HG02623 (cell line): ENCODE results near the gene NPR2.

Experiments used
- ATAC-seq: cut with Tn5 transposase; IDR thresholded peaks from one replicate; pipeline ENCODE4 v1.9.1; 2021; ENCODE audit warnings: moderate library complexity; ENCODE audit not compliant: unreplicated experiment

Gene NPR2

DNA sequence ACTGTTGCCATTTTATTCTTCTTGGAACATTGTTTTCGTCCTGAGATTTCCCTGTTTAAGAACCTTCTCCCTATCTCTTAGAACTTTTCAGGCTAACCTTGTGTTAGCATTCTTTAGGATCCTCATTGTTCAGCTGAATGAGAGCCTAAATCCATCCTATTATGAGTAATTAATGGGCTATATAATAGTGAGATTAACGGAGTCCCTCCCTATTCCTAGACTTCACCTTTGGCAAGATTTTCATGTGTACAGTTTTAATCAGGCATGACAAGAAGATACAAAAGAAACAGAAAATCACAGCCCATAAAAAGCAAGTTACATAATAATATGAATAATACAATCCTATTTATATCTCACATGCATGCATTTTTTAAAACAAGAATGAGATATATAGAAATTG lies 28.2 kb upstream of the NPR2 start:
- ATAC-seq = no peak

DNA sequence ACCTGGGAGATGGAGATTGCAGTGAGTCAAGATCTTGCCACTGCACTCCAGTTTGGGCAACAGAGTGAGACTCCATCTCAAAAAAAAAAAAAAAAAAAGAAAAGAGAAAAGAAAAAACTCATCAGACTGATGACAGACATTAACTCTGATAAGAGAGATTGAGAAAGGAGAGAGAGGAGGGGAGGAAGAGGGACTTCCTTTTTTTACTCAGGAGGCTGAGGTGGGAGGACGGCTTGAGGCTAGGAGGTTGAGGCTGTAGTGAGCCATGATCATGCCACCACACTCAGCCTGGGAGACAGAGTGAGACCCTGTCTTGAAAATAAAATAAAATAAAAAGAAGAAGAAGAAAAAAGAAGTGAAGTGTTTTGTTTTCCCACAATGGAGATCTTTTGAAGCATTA lies 27.6 kb upstream of the NPR2 start:
- ATAC-seq = no peak

DNA sequence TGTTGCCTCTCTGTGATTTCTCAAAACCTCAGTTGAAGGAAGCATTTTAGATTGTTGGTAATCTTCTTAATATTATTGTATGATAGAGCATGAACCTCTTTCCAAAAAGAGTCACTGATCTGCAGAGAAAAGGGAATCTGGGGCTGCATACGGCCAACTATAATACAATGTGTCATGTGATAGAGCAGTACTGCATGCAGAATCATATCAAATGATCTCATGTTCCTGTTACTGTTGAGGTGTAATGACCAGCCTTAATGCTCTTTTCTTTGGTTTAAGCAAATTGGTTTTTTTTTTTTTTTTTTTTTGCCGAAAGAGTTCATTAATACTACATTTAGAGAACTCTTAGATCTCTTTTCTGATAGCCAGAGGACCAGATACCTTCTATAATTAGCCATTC lies 24.4 kb upstream of the NPR2 start:
- no peak for ATAC-seq

DNA sequence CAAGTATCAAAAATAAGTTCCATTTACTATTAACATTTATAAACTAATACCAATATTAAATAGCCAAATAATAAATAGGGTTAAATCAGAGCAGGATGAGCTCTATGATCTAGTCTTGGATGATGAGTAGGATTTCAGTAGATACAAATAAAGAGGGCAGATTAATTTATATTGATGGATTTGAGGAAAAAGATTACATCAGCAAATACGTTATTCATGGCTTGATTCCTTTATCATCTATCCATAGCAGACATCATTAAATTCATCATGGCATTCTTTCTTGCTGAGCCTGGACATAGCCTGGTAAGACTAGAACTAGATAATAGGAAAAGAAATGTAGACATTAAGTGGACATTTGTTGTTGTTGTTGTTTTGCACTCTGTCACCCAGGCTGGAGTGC lies 23.9 kb upstream of the NPR2 start:
- ATAC-seq = no peak

DNA sequence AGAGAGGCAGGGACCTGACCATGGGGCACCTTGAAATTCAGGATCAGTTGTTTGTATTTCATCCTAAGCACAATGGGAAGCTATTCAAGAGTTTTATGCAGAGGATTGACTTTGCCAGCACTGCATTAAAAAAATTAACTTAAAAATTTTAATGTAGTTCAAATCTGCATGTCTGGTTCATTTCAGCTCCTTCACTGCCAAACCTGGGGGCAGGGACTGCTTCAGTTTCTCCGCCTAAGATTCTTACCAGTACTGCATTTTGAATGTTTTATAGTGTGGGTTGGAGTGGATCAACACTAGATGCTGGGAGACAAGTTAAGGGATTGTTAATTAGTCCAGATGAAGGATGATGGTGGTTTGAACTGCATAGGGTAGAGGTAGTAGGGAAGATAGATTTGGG lies 21.6 kb upstream of the NPR2 start:
- no peak for ATAC-seq

DNA sequence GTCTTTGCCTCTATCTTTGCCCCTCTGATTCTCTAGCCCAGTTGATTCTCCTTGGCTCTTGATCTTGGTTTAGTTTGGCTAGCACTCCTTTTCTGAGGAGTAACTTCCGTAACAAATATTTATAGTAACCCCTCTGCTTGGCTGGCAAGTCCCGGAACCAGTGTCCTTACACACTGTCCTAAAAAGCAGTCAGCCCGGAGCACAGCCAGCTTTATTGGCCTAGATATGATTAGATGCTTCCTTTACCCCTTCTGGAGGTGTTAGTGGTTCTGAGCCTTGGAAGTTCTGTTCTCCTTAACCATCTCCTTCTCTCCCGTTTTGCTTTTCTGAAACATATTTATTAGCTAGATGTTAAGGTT lies 20.3 kb upstream of the NPR2 start:
- no peak for ATAC-seq

DNA sequence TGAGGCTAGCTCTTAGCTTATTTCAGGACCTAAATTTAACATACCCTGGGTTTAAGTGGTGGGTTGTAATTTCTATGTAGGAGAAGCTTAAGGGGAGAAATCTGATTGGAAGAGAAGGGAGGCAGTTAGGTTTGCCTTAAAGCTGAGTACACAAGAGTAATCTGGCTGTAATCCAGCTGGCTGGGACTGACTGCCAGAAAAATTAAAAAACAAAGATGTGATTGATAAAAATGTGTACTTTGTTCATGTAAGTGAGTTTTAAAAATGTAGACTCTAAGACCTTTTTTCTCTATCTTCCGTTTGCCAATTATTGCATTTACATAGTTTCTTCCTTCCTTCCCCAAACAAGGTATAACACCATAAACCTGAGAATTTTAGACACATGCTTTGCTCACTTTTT lies 19.9 kb upstream of the NPR2 start:
- no peak for ATAC-seq

DNA sequence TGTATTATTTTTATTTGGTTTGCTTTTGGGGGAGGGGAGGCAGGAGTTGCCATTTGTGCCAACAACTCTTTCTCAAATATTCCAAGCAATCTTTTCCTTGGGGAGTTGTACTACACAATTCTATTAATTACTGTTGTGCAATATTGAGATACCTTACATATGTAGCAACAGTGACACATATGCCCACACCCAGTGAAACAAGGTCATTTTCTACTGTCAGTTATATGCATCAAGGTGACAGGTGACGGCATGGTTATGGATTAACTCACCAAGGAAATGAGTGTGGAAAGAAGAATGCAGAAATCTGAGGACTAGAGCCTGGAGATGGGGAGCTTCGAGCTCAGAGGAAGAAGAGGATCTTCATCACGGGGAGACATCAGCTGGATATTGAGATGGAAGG lies 19.4 kb upstream of the NPR2 start:
- ATAC-seq = no peak

DNA sequence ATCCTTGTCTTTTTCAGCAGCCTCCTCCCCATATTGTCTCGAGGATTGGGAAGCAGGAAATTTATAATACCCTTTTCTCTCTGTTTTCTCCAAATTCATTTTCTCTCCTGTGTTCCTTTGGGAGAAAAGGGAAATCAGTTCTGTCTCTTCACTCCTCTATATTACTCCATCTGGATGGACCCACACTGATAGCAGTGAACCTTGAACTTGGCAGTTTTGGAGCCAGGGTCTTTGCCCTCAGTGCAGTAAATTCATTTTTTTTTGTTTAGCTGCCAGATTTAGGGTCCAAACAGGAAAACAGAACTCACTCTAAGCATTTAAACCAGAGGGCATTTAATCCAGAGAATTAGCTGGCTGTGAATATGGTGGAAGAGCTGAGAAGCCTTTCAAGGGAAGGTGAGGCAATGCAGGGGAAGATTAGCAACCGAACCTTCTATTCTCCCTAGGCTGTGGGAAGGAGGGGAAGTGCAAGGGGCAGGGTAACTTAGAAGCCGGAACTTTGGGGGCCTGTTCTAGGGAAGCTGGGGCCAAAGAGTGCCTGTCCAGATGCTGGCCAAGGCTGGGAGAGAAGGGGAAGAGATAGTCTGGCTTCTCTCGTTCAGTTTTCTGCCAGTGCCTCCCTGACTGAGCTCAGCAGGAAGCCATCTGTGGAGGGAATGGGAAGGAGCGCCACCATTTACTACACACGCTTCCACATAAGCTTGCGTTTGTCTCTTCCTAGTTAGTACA lies 16.3 kb upstream of the NPR2 start:
- ATAC-seq = no peak

DNA sequence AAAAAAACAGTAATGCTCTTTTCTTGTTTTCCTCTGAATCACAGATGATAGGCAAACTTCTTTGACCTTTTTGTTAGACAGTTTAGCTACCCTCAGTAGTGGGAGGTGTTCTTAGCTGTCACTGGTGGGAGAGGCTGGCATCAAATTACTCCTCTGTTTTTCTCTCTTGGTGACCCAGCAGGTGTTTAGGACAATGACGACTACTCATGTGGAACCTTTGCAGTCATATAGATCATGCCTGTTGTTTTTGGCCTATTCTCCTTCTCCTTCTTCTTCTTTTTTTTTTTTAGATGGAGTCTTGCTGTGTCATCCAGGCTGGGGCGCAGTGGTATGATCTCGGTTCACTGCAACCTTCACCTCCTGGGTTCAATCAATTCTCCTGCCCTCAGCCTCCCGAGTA lies 15.4 kb upstream of the NPR2 start:
- ATAC-seq = no peak

DNA sequence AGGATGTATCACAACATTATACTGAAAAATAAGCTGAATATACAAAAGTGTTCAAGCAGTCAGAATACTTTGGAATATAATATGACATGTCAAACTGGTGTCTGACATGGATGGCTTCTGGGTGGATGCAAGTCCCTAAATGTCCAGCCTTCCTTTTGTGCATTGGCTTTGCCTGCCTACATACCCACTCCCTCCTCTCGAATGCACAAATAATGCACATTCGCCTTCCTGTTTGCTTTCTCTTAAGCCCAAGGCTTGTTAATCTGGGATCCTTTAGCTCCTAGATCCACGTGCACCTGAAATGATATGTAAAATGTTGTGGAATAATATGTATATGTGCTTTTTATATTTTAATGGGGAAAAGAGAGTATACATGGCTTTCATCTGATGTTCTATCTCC lies 12.9 kb upstream of the NPR2 start:
- ATAC-seq = no peak

DNA sequence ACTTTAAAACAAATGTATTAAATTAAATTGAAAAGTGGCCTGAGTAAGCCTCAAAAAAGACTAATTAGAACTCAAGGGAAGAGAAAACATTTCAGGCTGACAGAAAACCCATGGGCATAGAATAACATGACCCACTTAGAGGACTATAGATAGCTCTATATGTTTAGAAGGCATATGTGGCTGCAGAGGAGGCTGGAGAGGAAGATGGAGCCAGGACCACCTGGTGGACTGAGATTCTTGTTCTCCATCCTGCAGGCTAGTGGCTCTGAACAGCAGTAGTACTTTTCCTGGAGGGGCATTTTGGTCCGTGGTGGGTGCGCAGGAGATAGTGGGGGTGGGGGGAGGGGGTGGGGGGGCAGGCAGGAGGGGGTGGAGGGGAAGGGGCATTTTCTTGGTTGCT lies 10.3 kb upstream of the NPR2 start:
- no peak for ATAC-seq

DNA sequence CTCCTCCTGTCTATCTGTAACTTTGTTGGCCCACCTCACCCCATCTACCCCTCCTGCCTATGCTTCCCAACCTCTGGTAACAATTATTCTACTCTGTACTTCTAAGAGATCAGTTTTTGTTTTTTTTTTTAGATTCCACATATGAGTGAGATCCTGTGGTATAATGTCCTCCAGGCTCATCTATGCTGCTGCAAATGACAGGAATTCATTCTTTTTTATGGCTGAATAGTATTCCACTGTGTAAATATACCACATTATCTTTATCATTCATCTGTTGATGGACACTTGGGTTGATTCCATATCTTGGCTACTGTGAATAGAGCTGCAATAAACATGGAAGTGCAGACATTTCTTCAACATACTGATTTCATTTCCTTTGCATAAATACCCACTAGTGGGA lies 8.0 kb upstream of the NPR2 start:
- ATAC-seq = no peak

DNA sequence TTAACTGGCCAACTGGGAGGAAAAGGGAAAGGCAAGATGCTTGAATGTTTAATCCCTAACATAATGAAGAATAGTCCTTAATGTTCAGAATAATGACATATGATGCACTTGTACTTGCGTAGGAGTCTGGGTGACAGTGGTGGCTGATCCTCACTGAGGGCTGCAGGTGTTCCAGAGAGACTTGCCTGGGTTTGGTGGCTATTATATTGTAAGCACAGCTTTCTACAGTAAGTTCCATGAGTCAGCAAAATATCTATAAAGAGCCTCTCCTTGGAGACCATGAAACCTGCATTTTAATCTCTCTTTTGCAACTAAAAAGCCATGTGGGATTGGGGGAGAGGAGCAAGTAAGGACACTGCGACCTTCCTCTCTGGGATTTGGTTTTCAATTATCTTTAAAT lies 1.9 kb upstream of the NPR2 start:
- ATAC-seq = no peak

DNA sequence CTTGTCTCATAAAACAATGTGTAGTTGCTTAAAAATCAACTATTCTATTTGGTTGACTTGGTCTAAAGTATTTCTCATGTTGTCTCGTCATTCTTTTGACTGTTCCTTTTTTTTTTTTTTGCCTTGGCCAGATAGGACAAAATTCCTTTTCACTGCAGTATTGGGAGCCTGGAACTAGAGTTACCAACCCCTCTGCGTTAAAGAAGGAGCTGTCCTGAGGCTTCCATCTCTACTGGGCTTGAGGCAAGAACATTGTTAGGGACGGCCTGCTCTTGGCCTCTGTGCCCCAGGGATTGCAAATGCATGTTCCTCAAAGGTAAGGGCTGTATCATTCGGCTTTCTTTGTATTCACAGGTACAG lies 1.4 kb upstream of the NPR2 start:
- ATAC-seq = no peak

DNA sequence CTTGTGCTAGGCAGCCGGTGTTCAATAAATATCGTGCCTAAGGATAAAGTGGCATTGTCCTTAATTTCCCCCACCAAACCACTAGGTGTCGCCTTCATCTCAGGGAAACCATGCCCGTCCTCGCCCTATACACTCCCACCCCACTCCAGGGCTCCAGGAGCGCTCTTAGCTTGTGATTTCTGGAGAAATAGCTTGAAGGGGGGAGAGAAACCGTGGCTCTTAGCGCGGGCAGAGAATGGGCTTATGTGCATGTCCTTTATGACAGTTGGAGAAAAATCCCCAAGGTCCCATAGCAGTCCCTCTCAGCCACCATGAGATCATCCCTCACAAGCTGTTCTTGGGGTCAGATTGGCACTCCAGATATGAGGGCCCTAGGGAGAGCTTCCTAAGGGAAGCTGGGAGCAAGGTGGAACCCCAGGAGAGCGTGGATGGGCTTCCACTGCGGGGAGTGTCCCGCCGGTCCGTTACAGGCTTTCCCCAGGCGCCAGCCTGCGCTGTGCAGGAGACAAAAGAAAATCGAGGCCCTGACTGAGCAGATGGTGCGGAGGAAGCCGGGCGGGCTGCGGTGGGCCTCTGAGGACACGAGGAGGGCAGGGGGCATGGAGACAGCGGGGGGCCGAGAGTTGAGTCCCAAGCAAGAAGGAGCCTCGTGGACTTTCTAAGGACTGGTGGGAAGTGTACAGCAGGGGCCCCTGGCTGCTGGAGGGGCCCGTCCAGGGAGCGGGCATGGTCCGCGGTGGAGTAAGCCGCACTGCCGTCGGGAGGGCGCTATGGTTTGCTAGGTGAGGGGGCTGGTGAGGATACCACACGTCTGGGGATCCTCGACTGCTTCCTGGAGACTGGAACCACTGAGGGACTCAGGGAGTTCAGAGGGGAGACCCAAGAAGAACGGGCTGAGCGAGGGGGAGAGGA lies 750 bp upstream of the NPR2 start:
- no peak for ATAC-seq

DNA sequence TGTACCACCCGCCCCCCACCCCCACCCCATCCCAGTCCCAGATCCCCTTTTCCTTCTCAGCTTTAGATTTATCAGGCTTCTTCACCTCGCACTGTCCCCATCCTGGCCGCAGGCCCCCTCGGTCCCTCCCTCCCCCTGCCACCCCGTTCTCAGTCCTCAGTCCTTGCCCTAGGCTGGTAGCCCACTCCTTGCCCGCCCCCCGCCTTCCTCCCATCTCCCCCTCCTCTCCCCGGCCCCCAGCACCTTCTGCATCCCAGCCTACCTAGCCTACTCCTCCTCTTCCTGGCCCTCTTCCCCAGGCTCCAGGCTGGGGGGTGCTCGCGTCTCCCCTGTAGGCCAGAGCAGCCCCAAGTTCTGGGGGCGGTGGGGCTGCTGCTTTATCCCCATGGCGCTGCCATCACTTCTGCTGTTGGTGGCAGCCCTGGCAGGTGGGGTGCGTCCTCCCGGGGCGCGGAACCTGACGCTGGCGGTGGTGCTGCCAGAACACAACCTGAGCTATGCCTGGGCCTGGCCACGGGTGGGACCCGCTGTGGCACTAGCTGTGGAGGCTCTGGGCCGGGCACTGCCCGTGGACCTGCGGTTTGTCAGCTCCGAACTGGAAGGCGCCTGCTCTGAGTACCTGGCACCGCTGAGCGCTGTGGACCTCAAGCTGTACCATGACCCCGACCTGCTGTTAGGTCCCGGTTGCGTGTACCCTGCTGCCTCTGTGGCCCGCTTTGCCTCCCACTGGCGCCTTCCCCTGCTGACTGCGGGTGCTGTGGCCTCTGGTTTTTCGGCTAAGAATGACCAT lies 828 bp downstream of the NPR2 start:
- ATAC-seq = no peak

DNA sequence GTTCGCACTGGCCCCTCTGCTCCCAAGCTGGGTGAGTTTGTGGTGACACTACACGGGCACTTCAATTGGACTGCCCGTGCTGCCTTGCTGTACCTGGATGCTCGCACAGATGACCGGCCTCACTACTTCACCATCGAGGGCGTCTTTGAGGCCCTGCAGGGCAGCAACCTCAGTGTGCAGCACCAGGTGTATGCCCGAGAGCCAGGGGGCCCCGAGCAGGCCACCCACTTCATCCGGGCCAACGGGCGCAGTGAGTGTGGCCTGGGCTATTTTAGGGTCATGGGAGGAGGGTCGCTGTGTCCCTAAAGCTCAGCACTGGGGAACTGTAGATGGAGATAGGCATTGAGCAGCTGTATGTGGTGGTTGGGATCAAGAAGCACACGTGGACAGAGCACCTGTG lies 1.4 kb downstream of the NPR2 start:
- no peak for ATAC-seq

DNA sequence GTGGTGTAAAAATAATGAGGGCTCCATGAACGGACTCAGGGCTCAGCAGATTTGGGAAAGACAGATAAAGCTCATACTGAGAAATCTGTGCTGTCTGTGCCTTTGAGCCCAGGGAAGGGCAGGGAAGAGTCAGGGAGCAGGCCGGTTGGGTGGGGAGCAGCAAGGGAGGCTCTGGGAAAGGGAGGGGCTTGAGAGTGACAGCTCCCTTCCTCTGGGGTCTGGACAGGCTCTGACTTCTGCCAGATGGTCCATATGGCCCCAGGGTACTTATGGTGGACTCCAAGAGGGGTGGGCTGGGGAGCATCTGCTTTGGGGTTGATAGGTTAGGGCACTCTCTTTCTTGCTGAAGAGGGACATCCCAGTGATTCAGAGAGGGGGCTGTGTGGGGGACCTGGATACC lies 2.1 kb downstream of the NPR2 start:
- ATAC-seq = no peak

DNA sequence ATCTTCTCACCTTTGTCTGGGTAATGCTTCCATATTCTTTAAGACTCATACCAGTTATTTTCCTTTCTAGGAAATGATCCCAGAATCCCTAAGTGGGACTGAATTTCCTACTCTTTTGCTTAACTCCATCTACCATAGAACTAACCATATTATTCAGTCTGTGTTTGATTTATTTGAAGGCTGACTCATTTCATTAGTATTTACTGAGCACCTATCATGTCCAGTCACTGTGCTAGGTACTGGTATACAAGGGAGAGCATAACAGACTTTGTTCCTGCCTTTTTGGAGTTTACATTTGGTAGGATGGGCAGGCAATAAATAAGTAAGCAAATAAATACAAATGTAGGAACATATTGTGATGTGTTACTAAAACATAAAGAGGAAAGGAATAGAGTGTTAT lies 4.3 kb downstream of the NPR2 start:
- ATAC-seq = no peak

DNA sequence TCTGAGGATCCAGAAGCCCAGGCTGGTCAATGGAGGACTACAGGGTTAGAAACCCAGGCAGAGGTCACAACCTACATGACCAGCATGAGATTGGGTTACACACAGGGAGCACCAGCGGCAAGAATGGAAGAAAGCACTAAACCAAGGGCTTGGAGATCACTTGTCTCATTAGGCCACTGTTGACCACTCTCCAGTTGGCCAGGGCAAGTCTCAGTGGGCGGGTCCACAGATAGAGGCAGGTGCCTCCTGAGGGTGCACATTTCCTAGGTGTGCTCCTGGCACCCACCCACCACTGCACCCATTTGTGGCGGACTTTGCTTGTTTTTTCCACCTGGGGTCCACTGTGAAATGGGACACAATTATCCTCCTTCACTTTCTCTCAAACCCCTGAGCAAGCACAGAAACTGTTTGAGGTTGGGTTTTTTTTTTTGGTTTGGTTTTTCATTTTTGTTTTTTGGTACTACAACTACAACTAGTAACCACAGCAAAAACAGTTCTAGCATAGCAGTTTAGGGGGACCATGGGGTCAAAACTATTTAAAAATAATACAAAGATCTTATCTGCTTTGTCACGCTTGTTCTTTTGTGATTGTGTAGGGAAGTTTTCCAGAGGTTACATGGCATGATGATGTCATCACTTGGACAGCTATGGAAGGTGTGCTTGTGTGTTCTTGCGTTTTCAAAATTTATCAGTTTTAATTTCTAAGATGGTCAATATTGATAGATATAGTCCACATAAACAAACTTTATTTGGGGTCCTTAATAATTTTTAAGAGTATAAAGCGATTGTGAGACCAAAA lies 6.1 kb downstream of the NPR2 start:
- ATAC-seq = no peak
